GM19193 (cell line): ENCODE results near the gene RNF123.

ENCODE experiments used
- POLR2A ChIP-seq: IDR thresholded peaks from 4 replicates; pipeline ENCODE4 v1.6.1; 2011; ENCODE audit not compliant: insufficient read depth, insufficient read length; ENCODE audit errors: extremely low read depth

The RNF123 gene

GRCh38 chr3:49699281-49699979 is 10.1 kb downstream of the RNF123 start:
- no peak for TF ChIP-seq POLR2A

- TF ChIP-seq POLR2A: no peak
Measured at GRCh38 chr3:49700014-49700413, 10.7 kb downstream of the RNF123 start.

GRCh38 chr3:49700453-49701128 is 11.2 kb downstream of the RNF123 start:
- TF ChIP-seq POLR2A: no peak

GRCh38 chr3:49701388-49702077 is 12.2 kb downstream of the RNF123 start:
- no peak for TF ChIP-seq POLR2A

GRCh38 chr3:49702672-49703071 is 13.3 kb downstream of the RNF123 start:
- no peak for TF ChIP-seq POLR2A

- TF ChIP-seq POLR2A: no peak
Measured at GRCh38 chr3:49703443-49703927, 14.1 kb downstream of the RNF123 start.

- no peak for TF ChIP-seq POLR2A
Measured at GRCh38 chr3:49703956-49704355, 14.6 kb downstream of the RNF123 start.

- no peak for TF ChIP-seq POLR2A
Measured at GRCh38 chr3:49704629-49705028, 15.3 kb downstream of the RNF123 start.

GRCh38 chr3:49705390-49705960 is 16.1 kb downstream of the RNF123 start:
- no peak for TF ChIP-seq POLR2A

- TF ChIP-seq POLR2A: no peak
Measured at GRCh38 chr3:49706456-49707112, 17.2 kb downstream of the RNF123 start.

GRCh38 chr3:49707113-49707480 is 17.7 kb downstream of the RNF123 start:
- TF ChIP-seq POLR2A: no peak

GRCh38 chr3:49709852-49710251 is 20.5 kb downstream of the RNF123 start:
- no peak for TF ChIP-seq POLR2A

GRCh38 chr3:49711489-49711888 is 22.1 kb downstream of the RNF123 start:
- TF ChIP-seq POLR2A: no peak

- no peak for TF ChIP-seq POLR2A
Measured at GRCh38 chr3:49712166-49712565, 22.8 kb downstream of the RNF123 start.
